Stimulated activated CD8-positive, alpha-beta memory T cell treated with anti-CD3 and anti-CD28 coated beads, Interleukin-12 subunit alpha, Interleukin-12 subunit beta, amount 100 ng/mL, for 24 hours (primary cell): ENCODE results near the gene HDAC3.
A peak's percentile ranks its signal among the peaks of the same experiment; 100 is the strongest.

Experiments
- DNase-seq: peaks from one replicate; pipeline ENCODE4 v3.0.0-alpha.2; 2020; ENCODE audit errors: extremely low read depth

HDAC3 gene

DNA sequence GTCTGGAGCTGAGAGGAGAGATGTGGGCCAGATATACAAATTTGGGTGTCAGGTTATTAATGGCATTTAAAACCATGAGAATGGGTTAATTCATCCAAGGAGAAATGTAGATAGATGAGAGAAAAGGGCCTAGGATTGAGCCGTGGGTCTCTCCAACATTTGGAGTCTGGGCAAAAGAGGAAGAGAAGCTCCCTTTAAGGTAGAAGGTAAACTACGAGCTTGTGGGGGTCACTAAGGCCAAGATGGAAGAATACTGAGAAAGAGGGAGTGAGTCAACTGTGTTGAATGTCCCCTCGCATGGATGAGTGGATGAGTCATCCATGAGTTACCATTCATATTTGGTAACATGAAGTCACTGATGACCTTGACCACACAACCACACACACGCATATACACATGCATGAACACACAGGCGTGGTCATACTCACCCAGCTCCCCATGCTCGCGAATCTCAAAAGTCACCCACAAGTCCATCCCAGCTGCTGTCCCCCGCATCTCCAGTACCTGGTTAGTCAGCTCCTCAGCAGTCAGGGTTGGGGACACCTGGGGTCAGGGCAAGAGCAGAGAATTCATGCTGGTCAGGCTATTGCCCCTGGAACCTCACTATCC, 21.4 kb upstream of the HDAC3 start:
- no peak for DNase-seq

- no peak for DNase-seq
Observed at GRCh38 chr5:141657404-141657803, 20.8 kb upstream of the HDAC3 start.

GRCh38 chr5:141656396-141656795, 19.7 kb upstream of the HDAC3 start:
- no peak for DNase-seq

DNA sequence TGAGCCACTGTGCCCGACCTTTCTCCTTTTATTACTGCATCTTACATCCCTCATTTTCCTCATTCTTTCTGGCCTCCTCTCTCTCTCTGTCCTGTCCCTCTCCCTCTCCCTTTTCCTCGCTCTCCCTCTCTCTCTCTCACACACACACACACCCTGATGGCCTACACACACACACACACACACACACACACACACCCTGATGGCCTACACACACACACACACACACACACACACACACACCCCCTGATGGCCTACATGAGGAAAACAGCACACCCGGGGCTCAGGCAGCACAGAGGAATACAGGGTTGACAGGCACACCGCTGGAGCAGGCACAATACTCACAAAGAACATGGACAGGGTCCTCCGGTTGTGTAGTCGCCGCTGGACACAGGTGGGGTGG, 18.4 kb upstream of the HDAC3 start:
- no peak for DNase-seq

DNA sequence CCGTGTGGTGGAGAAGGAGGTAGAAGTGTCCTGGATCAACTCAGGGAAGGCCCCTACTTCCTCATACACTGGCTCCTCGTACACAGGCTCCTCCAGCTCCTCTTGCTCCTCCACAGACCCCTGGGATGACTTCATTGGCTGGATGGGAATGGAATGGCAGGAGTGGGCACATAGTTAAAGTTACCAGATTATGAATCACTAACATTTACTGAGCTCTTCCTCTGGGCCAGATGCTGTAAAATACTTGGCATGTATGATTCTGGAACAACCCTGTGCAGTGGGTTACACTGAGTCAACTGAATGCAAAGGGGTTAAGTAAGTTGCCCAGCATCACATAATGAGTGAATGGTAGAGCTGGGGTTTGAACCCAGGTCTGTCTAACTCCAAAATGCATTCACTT, 17.6 kb upstream of the HDAC3 start:
- DNase-seq = no peak

DNA sequence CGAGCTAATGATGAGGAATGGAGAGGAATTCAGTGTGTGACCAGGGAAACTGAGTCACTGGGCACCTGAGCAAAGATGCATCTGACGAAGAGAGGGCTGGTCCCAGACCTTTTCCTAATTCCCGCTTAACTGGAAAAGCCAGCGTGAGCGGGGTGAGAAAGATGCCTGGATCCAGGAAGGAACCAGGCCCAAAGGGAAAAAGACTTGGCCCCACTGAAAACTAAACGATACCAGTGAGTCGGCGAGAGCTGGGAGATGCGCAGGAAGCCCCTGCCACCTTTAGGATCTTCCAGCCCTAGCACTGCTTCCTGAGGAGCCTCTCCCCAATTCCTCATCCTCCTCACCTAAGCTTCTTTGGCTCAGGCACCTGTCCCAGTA, 15.1 kb upstream of the HDAC3 start:
- DNase-seq = no peak

GRCh38 chr5:141650851-141651727, 14.4 kb upstream of the HDAC3 start, which contains the start of gene FCHSD1:
FCHSD1 (minus strand) TSS chr5:141651418; CDS start chr5:141651368, 50 bp downstream.
- DNase-seq = peak; percentile 56

DNA sequence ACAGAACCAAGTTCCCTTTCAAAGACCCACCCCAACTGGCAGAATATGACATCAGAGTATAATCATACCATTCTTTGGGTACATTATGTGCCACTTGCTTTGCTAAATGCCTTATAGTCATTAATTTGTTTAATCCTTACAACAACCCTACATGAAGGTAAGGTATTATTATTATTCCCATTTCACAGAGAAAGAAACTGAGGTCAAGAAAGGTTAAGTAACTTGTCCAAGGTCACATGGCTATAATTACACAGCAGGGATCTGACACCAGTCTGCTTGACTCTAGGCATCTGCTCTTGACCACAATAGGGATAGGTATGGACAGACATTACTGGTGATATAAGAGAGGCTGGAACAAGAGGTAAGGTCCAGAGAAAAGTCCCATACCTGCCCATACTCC, 13.3 kb upstream of the HDAC3 start:
- no peak for DNase-seq

DNA sequence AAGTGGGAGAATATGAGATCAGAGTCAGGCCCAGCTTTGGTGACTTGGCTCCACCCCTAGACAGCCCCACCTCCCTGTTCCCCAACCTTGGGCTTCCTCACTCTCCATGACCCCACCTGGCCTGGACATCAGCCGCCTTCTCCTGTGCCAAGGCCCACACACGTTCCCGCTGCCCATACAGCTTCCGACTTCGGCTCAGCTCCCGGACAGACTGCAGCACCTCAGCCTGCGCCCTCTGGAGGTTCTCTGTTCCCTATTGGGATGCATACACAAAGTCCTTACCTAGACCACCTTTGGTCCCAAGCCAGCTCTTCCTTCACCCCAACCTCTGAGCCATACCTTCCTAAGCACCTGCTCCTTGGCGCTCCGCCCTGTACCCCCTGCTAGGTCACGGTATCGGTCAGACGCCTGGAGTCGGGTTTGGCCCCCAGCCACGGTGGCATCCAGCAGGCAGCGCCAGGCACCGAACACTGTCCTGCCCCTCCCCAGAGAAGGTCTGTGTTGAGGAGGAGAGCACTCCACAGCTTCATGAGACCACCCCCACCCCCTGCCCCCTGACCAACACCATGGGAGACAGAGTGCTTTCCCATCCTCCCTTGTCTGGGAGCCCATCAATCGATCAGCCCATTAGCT, 12.5 kb upstream of the HDAC3 start:
- DNase-seq = no peak

DNA sequence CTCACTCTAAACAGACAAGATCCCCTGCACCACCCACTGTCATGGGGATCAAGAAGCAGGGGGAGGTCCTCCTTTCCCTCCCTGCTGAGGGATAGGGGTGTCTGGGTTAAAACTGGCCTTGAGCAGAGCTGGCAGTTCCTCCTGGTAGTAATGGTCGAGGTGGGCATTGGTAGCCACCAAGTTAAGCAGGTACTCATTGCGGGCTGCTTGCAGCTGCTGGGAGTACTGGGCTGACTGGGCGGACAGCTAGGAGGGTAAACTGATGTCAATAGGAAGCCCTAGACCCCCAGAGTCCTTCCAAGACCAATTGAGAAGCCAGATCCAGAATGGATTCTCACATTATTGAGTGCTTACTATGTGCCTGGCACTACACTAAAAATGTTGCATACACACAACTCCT, 11.2 kb upstream of the HDAC3 start:
- no peak for DNase-seq

- DNase-seq = no peak
Observed at GRCh38 chr5:141647242-141647641, 10.6 kb upstream of the HDAC3 start.

GRCh38 chr5:141646026-141646425, 9.4 kb upstream of the HDAC3 start:
- no peak for DNase-seq

GRCh38 chr5:141641634-141642267, 5.1 kb upstream of the HDAC3 start:
- no peak for DNase-seq

DNA sequence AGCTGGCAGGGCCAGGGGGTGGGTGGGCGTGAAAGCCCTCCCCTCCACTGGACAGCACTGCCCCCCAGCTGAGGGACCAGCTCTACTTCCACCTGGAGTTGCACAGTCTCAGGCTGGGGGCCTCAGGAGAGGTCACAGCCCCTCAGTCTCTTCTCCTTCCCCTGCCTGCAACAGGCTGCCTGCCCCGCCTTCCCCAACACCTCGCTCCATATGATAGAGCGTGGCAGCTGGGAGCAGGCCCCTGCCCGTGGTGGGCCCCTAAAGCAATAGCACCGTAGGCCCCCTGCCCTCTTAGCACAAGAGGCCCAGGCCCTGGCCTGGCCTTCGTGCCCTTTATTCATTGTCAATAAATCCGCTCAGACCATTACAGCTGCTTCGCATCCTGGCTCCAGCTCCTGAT, 4.0 kb upstream of the HDAC3 start:
- DNase-seq = no peak

DNA sequence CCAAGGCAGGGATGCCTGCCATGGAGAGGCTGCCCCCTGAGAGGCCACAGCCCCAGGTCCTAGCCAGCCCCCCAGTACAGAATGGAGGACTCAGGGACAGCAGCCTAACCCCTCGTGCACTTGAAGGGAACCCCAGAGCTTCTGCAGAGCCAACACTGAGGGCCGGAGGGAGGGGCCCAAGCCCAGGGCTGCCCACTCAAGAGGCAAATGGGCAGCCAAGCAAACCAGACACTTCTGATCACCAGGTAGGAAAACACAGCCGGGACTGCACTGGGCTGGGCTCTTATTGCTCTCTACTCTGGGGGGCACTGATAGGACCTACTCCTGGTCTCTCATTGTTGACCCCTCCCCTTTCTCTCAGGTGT, 3.4 kb upstream of the HDAC3 start:
- no peak for DNase-seq

- no peak for DNase-seq
Observed at GRCh38 chr5:141639357-141640050, 2.9 kb upstream of the HDAC3 start.

GRCh38 chr5:141638771-141639170, 2.1 kb upstream of the HDAC3 start:
- DNase-seq = no peak

- no peak for DNase-seq
Observed at GRCh38 chr5:141637767-141638419, 1.2 kb upstream of the HDAC3 start.

DNA sequence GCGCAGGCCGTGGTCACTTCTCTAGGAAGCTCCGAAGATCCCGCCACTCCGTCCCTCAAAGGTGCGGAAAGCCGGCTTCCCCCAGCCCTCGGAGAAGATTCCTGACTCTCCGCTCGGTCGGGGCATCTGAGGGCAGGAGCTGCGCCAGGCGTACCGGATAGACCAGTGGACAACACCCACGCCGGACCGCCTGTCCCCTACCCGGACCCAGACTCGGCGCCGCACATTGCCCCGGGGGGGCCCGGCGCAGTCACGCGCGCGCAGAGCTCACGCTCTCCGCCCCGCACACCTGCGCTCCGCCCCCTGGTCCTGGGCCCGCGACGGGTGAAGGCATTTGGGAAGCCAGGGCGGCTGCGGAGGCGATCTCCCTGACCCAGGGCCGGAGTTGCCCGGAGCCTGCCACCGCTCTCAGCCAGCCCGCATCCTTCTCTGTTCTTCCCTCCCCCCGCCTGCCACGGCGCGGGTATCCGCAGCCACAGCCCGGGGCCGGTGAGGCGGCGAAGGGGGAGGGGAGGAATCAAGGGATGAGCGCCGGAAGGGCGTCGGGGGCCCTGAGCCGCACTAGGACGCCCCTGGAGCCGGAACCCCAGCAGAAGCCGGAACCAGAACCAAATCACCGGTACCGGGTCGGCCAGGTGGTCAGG, 596 bp upstream of the HDAC3 start:
- DNase-seq = no peak

DNA sequence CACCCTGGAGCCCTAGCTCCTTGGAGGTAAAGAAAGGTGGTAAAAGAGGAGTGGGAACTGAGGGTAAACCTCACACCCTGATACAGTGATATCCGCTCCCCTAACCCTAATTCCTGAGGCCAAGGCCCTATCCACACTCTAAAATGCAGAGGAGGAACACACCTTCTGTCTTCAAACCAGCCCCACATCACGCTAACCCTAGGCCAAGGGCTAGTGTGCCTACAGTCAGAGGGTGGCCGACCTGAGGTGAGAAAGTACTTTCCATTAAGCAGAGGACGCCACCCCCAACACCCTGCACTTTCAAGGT, 590 bp downstream of the HDAC3 start:
- no peak for DNase-seq

GRCh38 chr5:141635646-141636045, 1.0 kb downstream of the HDAC3 start:
- no peak for DNase-seq
